Endodermal cell (in vitro differentiated cells): ENCODE results near the gene C5orf63. TPM values are rescaled to one million over a fixed set of nuclear protein-coding genes. Genes with fewer than 3 reads are reported as not detected.

Experiments used
- DNase-seq: peaks from one replicate; pipeline ENCODE4 v3.0.0-alpha.2; 2017
- H3K27ac ChIP-seq: 2 replicates; pipeline ENCODE4 v1.5.1; 2013; ENCODE audit warnings: mild to moderate bottlenecking, low read depth, low read length, moderate library complexity
- H3K27me3 ChIP-seq: 2 replicates; pipeline ENCODE4 v1.6.1; 2013; ENCODE audit warnings: mild to moderate bottlenecking, low read length, moderate library complexity; ENCODE audit not compliant: insufficient read depth, control insufficient read depth, poor library complexity, severe bottlenecking
- H3K36me3 ChIP-seq: 2 replicates; pipeline ENCODE4 v1.7.0; 2013; ENCODE audit warnings: mild to moderate bottlenecking, low read length, moderate library complexity; ENCODE audit not compliant: control insufficient read depth, insufficient read depth
- H3K4me1 ChIP-seq: one replicate; pipeline ENCODE4 v1.7.0; 2013; ENCODE audit warnings: low read length; ENCODE audit not compliant: control insufficient read depth, insufficient read depth
- H3K4me3 ChIP-seq: 2 replicates; pipeline ENCODE4 v1.5.1; 2013; ENCODE audit warnings: mild to moderate bottlenecking, low read length, moderate library complexity
- H3K9ac ChIP-seq: 2 replicates; pipeline ENCODE4 v1.6.1; 2013; ENCODE audit warnings: mild to moderate bottlenecking, low read length, moderate library complexity; ENCODE audit not compliant: poor library complexity, severe bottlenecking; ENCODE audit errors: extremely low read depth
- H3K9me3 ChIP-seq: 2 replicates; pipeline ENCODE4 v1.6.1; 2013; ENCODE audit warnings: mild to moderate bottlenecking, low read length, moderate library complexity; ENCODE audit not compliant: control insufficient read depth
- H3K27ac Mint-ChIP-seq: 2 replicates; pipeline ENCODE4 v1.8.0; 2020; ENCODE audit warnings: mixed read lengths
- H3K27me3 Mint-ChIP-seq: 2 replicates; pipeline ENCODE4 v1.8.0; 2021; ENCODE audit warnings: mild to moderate bottlenecking, mixed read lengths; ENCODE audit not compliant: insufficient read depth
- H3K36me3 Mint-ChIP-seq: 2 replicates; pipeline ENCODE4 v1.8.0; 2020; ENCODE audit warnings: low read depth, mixed read lengths
- H3K4me1 Mint-ChIP-seq: 2 replicates; pipeline ENCODE4 v1.8.0; 2020; ENCODE audit warnings: mixed read lengths
- H3K4me3 Mint-ChIP-seq: 2 replicates; pipeline ENCODE4 v1.8.0; 2020; ENCODE audit warnings: mild to moderate bottlenecking, moderate library complexity, mixed read lengths
- H3K9me3 Mint-ChIP-seq: 2 replicates; pipeline ENCODE4 v1.8.0; 2020; ENCODE audit warnings: mild to moderate bottlenecking, mixed read lengths
- CTCF ChIP-seq: fragments of 200-600 bp; sonication (generic); conservative IDR thresholded peaks from 2 replicates; pipeline ENCODE4 v1.5.0; 2021; ENCODE audit warnings: antibody characterized with exemption, mild to moderate bottlenecking
- WGBS, 2 experiments: methylation state at CpG; one replicate each; pipeline versions ENCODE4 v1.1.5 to v1.1.7; 2013; ENCODE audit warnings: missing lambda C conversion rate in 2 of 2, mixed read lengths in 1 of 2; ENCODE audit not compliant: insufficient coverage in 1 of 2, insufficient read length in 1 of 2; 5-methylcytosine and 5-hydroxymethylcytosine counted together
- total RNA-seq, 2 donors: library from RNA; stranded (reverse); fragmentation: NEBNext Ultra II Directional in 1 of 2; extraction: Animal tissue kit (Norgen Biotek cat#: 25700) in 1 of 2; gene quantifications; 2 replicates in 1 of 2; 3 replicates in 1 of 2; pipeline ENCODE4 v1.2.1, GENCODE V29; 2021

C5orf63 gene
- total RNA-seq, 2 donors from 2014 or later: 0.86 to 9.4 TPM

- no peaks in the 10 kb centered on the region for H3K9me3 Mint-ChIP-seq
Measured at GRCh38 chr5:127092690-127093089, 19.4 kb upstream of the C5orf63 start.

DNA sequence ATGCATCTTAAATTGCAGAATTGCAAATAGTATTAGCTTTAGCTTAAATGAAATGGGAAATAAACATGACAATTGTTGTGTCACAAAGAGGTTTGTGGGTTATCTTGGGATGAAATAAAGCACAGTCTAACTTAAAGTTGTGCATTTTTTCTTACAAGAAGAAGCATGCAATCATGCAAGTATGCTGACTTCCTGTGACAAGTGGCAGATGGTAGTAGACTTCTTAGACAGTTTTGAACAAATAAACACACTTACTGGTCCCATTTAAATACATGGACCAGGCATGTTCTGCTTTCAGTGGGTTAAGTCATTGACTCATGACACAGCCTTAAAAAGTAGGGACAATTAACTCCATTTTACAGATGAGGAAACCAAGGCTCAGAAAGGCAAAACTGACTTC lies 15.9 kb upstream of the C5orf63 start:
- Histone ChIP-seq H3K9ac (no peak overlapping the region), H3K36me3 (no peaks in the 10 kb centered on the region), H3K4me1 (peaks cover 8% of the 10 kb centered on the region), H3K9me3 (no peaks in the 10 kb centered on the region), H3K27ac (no peak overlapping the region), H3K27me3 (no peaks in the 10 kb centered on the region), H3K4me3 (no peak overlapping the region)
- Mint-ChIP-seq H3K27me3 (no peaks in the 10 kb centered on the region), H3K36me3 (no peaks in the 10 kb centered on the region), H3K4me3 (no peak overlapping the region), H3K4me1 (peaks cover 29% of the 10 kb centered on the region), H3K27ac (no peak overlapping the region), H3K9me3 (no peaks in the 10 kb centered on the region)
- DNase-seq: no peak
- TF ChIP-seq CTCF: no peak

More at GRCh38 chr5:127092690-127093089, 19.4 kb upstream of the C5orf63 start:
- Mint-ChIP-seq H3K27ac (no peak overlapping the region), H3K4me3 (no peak overlapping the region), H3K27me3 (no peaks in the 10 kb centered on the region), H3K4me1 (peaks cover 52% of the 10 kb centered on the region), H3K36me3 (no peaks in the 10 kb centered on the region)
- Histone ChIP-seq H3K9ac (no peak overlapping the region), H3K9me3 (no peaks in the 10 kb centered on the region), H3K4me3 (no peak overlapping the region), H3K4me1 (peaks cover 22% of the 10 kb centered on the region), H3K27me3 (no peaks in the 10 kb centered on the region), H3K27ac (no peak overlapping the region), H3K36me3 (no peaks in the 10 kb centered on the region)
- WGBS, 2 experiments: 40 to 60% methylated on average over 2 to 3 of the region's 3 CpGs
- DNase-seq: peak; percentile 53
- TF ChIP-seq CTCF: no peak

- Histone ChIP-seq H3K4me1 (peaks cover 7% of the 10 kb centered on the region), H3K9me3 (no peaks in the 10 kb centered on the region), H3K36me3 (no peaks in the 10 kb centered on the region), H3K4me3 (no peak overlapping the region), H3K27ac (no peak overlapping the region), H3K9ac (no peak overlapping the region), H3K27me3 (no peaks in the 10 kb centered on the region)
- H3K27me3 Mint-ChIP-seq: no peaks in the 10 kb centered on the region
- H3K4me3 Mint-ChIP-seq: no peak overlapping the region
- peaks cover 31% of the 10 kb centered on the region for H3K4me1 Mint-ChIP-seq
- no peak overlapping the region for H3K27ac Mint-ChIP-seq
- no peak for TF ChIP-seq CTCF
- no peaks in the 10 kb centered on the region for H3K36me3 Mint-ChIP-seq
- DNase-seq: no peak
- WGBS, 2 experiments: 92% methylated on average over 1 of the region's 1 CpG; no CpG with 5 or more reads in 1 of the 2 experiments
- H3K9me3 Mint-ChIP-seq: no peaks in the 10 kb centered on the region
Measured at GRCh38 chr5:127088251-127088650, 14.9 kb upstream of the C5orf63 start.
